Hematopoietic multipotent progenitor cell treated with erythropoietin and hydrocortisone succinate and interleukin-3 and kit ligand, for 8 days (in vitro differentiated cells): Measurements from ENCODE around the gene ZBTB16.

Experiments used
- DNase-seq: peaks from one replicate; pipeline ENCODE4 v3.0.0-alpha.2; 2015

ZBTB16 gene

GRCh38 chr11:114109206-114110090 is 49.9 kb downstream of the ZBTB16 start:
- no peak for DNase-seq

DNA sequence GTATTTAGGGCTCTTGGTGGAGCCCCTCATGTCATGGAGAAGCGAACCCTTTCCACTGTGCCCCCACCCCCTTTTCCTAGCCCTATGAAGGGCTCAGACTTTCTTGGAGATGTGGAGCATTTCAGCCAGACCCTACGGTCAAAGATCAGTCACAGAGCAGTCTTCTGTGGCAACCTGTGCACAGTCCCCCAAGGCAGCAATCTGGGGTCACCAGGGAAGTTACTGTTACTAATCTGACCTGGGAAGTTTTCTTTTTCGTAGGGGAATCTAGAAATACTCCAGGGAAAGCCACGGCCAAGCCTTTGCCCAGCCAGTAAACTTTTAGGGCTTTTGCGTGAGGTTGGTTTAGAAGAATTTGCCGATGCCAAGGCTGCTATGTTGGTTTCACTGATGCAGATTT is 50.6 kb downstream of the ZBTB16 start:
- DNase-seq, result no peak

- peak; percentile 89 for DNase-seq
Observed at GRCh38 chr11:114110952-114111947, 51.7 kb downstream of the ZBTB16 start.

DNA sequence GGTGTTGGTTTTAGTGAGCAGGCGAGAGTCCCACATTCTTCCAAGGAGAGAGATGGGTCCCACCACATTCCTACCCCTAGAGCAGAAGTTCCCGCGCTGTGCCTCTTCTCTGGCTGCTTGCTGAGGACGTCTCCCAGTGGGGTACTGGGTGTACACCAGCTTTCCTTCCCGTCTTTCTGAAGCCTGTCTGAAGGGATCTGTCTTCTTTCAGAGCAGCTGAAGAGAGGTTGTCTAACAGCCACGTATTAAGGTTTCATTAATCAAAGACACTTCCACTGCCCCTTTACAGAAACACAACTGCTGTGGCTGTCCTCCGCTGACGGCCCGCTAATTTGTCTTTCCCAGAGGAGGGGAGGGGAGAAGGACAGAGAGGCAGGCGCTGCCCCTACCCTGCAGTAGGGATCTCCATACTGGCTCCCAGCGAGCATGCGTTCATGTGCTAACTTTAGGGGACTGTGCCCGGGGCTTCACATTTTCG is 56.0 kb downstream of the ZBTB16 start:
- no peak for DNase-seq

GRCh38 chr11:114116357-114116756 is 56.8 kb downstream of the ZBTB16 start:
- no peak for DNase-seq

- DNase-seq, result no peak
Observed at GRCh38 chr11:114116800-114117199, 57.3 kb downstream of the ZBTB16 start.

GRCh38 chr11:114120606-114121005 is 61.1 kb downstream of the ZBTB16 start:
- no peak for DNase-seq

GRCh38 chr11:114121138-114121537 is 61.6 kb downstream of the ZBTB16 start:
- no peak for DNase-seq

DNA sequence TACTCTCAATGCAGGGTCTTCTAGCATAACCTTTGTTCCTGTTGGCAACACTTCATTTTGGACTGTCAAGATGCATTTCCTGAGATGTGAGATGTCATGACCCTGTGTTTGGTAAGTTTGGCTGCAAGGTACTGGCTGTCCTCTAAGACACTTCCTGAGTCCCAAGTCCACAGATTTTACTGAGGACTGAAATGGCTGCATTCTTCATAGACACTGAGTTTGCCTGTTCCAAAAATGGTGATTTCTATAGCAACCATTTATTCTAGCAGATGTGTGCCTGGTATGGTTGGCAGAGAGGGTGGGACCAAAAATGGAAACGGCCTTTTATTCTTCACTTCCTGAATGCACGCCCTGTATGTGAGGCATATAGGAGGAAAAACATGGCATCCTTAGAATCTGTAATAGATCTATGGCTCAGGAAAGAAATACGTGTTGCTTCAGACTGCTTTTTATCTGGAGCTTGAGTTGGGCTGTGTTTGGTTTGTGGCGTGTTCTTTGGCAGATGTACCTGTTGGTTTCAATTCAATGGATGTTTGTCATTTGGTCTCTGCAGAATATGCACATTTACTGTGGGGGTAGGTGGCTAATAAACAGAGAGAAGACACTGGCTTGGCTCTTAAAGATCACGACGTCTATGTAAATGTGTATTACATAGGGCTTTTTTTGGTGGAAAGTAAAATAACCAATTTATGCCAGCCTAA is 62.4 kb downstream of the ZBTB16 start:
- DNase-seq, result no peak

GRCh38 chr11:114122686-114123085 is 63.2 kb downstream of the ZBTB16 start:
- peak; percentile 66 for DNase-seq

GRCh38 chr11:114123692-114124330 is 64.3 kb downstream of the ZBTB16 start:
- DNase-seq, result no peak

GRCh38 chr11:114124601-114125144 is 65.2 kb downstream of the ZBTB16 start:
- DNase-seq, result no peak

DNA sequence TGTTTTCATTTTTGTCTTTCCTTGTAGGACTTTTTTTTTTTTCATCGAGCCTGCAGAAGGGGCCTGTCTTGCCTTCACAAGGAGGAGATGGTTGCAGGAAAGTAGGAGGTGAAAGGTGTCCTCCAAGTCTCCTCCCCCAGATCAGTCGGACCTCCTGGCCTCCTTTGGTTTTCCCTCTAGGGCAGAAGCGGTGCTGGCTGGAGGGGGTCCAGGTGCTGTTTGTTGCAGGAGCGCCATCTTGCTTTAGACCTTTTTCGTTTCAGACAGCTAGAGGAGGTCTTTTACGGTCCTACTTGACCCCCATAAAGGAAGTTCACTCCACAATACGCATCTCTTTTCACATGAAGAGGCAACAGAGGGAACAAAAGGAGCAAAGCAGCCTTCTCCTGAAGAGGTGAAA is 66.0 kb downstream of the ZBTB16 start:
- DNase-seq, result no peak

- no peak for DNase-seq
Observed at GRCh38 chr11:114125959-114126358, 66.4 kb downstream of the ZBTB16 start.

GRCh38 chr11:114128399-114128798 is 68.9 kb downstream of the ZBTB16 start:
- DNase-seq, result no peak

DNA sequence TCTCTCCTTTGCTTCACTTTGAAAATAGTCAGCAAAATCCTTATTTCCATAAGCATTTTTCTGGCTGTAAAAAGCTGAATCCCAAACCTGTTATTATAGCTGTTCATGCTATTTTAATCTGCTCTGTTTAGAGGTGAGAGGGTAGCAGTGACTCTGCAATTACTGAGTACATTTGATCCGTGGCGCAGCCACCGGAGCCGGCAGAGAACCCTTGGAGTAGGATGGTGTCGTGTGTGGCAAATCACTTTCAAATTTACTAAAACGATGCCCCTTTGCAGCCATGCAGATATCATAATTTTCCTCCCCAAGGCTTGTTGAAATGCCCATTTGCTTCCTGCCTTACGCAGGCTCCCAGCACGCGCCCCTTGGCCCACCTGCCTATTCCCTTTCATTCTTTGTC is 69.6 kb downstream of the ZBTB16 start:
- no peak for DNase-seq

DNA sequence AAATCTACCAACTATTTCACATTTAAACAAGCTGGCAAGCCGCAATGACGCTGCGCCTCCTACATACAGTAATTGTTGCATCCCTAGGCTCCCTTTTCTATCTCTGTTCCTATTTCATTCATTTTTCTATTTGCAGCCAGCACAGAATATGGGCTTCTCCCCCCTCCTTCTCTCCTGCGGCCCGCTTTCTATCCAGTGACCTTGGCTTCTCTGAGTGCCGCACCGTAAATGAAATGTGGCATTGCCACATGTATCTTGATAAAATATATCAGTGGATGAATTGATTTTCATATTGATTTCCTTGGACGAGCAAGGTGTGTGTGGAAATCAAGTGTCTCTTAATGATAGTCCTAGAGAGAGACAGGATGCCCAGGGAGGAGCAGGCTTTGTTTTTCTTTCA is 70.2 kb downstream of the ZBTB16 start:
- DNase-seq, result no peak

DNA sequence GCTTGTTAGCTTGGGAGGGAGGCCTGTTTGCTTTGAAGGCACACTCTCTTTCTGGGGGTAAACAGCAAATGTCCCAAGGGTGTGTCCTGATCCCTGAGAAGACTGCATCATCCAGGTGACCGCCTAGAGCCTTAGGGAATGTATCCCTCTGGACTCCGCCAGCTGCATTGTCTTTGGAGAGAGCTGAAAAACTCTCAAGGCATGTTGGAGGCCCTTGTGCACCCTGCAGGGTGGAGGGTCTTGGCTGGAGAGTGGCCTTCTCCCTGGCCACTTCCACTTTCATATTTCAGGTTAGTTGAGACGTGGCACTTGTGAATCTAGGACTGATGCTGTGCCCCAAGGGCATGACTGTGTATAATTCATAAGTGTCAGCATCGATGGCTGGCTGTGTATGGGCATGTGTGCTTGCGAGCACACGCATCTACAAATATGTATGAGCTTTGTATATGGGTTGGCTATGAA is 70.6 kb downstream of the ZBTB16 start:
- DNase-seq, result no peak

DNA sequence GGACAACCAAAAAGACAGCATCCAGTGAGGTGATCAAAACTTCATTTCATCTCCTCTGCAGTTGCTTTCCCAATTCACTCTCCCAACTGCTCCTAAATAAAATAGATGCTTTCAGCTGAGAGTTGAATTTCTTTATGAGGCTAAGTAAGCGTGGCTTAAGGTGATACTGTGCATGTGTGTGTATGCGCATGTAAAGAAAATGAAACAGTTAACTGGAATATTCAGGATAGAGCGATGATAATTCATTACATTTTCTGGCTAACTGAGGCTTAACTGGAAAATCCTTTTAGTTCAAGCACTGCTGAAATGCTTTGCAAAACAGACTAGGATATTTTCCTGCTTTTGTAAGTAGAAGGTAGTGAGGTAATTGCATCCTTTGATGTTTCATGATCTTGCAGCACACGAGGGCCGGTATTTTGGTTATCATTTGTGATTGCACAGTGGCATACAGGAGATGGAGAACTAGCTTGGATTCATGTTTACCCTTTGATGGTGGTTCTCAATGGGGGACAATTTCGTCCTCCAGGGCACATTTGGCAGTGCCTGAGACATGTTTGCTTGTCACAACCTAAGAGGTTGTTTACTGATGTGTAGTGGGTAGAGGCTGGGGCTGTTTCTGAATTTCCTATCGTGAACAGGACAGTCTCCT is 71.2 kb downstream of the ZBTB16 start:
- no peak for DNase-seq

DNA sequence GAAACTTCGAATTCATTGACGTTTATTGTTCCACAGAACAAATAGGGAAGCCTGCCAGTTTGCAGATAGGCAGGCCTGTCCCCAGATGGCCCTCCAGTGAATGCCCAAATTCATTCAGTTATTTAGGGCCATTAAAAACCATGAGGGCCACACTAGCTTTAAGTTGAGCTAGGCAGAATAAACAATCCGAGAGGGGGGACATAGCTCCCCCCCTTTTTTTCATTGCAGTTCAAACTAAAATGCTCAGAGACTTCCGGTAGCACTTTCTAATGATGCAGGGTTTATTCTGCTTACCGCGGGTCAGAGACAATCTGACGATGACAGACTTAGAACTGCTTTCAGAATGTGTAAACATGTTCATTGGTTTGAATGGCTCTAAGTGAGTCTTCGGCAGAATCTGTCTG is 72.0 kb downstream of the ZBTB16 start:
- no peak for DNase-seq

DNA sequence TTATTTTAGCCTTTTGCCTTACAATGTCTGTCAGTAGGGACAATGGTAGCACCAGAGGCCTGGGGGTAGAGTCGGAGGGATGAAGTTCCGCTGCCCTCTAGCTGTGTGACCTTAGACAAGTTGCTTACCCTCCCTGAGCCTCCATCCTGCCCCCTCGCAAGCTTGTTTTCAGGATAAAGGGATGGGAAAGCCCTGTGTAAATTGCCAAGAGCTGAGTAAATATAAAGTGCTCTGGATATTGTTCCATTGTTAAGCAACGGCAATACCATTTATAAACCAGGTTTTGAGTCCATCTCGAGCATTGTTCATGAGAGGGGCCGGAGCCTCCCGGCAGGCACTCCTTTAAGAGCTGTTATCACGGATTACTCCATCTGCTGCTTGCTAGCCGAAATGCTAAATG is 72.9 kb downstream of the ZBTB16 start:
- DNase-seq, result peak; percentile 63
